Measurements from ENCODE around the gene GLUL. TPM values are rescaled to one million over a fixed set of nuclear protein-coding genes. Genes with fewer than 3 reads are reported as not detected.

Gene GLUL
- total and polyA plus RNA-seq, 2 donors from 2014 or later, result 90.6 to 533 TPM

DNA sequence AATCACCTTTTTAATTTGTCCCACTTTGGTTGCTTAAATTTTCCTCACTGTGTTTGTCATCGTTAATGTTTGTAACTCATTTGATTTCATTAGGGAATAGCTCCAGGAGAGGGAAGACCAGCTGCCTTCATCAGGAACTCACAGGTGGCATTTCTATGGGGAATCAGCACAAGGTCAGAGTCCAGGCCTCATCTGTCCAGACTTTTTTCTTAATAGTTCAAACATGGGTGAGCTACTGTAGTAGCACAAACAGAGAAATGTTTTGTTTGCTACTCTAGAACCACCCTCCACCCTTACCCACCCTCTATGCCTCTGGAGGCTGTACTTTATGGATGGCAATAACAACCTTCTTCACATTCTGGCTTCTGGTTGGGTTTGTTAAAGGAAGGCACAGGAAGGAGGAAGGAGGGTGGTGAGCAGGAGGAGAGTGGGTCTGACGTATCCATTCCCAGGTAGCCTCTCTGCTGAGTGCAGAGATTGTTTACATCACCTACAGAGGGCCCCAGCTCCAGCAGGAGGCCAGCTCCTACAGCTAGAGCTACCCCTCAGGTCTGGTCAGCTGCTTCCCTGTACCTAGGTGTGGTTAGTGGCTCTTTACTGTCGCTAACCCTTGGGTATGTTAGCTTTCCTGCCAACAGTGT is 17.0 kb upstream of the GLUL start:
- intact Hi-C loops (cut with DNase I), result loop anchor here (10.0 kb wide), 1 partner anchor 324 kb away; no protein-coding TSS in a partner anchor
- H3K4me1 ChIP-seq (ENCODE audit: control insufficient read depth in 2 of 3, insufficient read depth in 2 of 3, low read depth in 1 of 3, low read length in 3 of 3), result no peaks in the 10 kb centered on the region
- H3K27ac ChIP-seq (ENCODE audit: low read depth in 2 of 2, low read length in 2 of 2), result no peak overlapping the region
- TF ChIP-seq, protein P1, sequence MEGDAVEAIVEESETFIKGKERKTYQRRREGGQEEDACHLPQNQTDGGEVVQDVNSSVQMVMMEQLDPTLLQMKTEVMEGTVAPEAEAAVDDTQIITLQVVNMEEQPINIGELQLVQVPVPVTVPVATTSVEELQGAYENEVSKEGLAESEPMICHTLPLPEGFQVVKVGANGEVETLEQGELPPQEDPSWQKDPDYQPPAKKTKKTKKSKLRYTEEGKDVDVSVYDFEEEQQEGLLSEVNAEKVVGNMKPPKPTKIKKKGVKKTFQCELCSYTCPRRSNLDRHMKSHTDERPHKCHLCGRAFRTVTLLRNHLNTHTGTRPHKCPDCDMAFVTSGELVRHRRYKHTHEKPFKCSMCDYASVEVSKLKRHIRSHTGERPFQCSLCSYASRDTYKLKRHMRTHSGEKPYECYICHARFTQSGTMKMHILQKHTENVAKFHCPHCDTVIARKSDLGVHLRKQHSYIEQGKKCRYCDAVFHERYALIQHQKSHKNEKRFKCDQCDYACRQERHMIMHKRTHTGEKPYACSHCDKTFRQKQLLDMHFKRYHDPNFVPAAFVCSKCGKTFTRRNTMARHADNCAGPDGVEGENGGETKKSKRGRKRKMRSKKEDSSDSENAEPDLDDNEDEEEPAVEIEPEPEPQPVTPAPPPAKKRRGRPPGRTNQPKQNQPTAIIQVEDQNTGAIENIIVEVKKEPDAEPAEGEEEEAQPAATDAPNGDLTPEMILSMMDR (IDR thresholded peaks at IDR 0.05; ENCODE audit: borderline replicate concordance, extremely low read depth, insufficient read depth), result no peak
- no peaks in the 10 kb centered on the region for H3K27me3 ChIP-seq (ENCODE audit: control insufficient read depth, insufficient read depth, low read length)
- H3K4me3 ChIP-seq (ENCODE audit: low read length in 3 of 3), result no peak overlapping the region
- H3K9me3 ChIP-seq (ENCODE audit: control insufficient read depth in 2 of 3, insufficient read depth in 1 of 3, low read length in 3 of 3), result no peaks in the 10 kb centered on the region
- DNase-seq (no peak), FAIRE-seq (no peak)
- H3K36me3 ChIP-seq (ENCODE audit: control insufficient read depth in 2 of 3, insufficient read depth in 3 of 3, low read length in 3 of 3), result no peaks in the 10 kb centered on the region
- H3K9ac ChIP-seq (ENCODE audit: low read length in 3 of 3), result no peak overlapping the region

DNA sequence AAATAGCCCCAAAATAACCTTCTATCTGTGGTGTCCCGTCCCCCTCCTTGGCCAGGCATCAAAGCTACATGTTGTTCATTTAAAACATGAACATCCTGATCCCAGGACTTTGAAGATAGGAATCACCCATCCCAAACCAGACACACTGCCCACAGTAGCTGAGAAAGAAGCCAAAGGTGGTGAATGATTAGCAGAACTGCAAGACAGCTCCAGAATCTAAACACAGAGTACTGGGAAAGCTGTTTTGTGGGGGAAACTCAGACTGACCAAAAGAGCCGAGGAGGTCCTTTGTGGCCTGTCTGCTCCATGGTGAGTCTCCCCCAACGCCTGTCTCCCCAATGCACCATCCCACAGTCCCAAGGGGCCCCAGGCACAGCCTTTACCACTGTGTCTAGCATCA is 16.1 kb upstream of the GLUL start:
- no peak overlapping the region for H3K9ac ChIP-seq (ENCODE audit: low read length in 3 of 3)
- no peak for FAIRE-seq
- H3K4me1 ChIP-seq (ENCODE audit: control insufficient read depth in 2 of 3, insufficient read depth in 2 of 3, low read depth in 1 of 3, low read length in 3 of 3), result no peaks in the 10 kb centered on the region
- TF ChIP-seq, protein P1 (IDR thresholded peaks at IDR 0.05; ENCODE audit: borderline replicate concordance, extremely low read depth, insufficient read depth), result no peak
- no peaks in the 10 kb centered on the region for H3K27me3 ChIP-seq (ENCODE audit: control insufficient read depth, insufficient read depth, low read length)
- no peak overlapping the region for H3K27ac ChIP-seq (ENCODE audit: low read depth in 2 of 2, low read length in 2 of 2)
- no peaks in the 10 kb centered on the region for H3K36me3 ChIP-seq (ENCODE audit: control insufficient read depth in 2 of 3, insufficient read depth in 3 of 3, low read length in 3 of 3)
- no peak for DNase-seq
- intact Hi-C loops (cut with DNase I), result loop anchor here (10.0 kb wide), 1 partner anchor 323 kb away; no protein-coding TSS in a partner anchor
- no peak overlapping the region for H3K4me3 ChIP-seq (ENCODE audit: low read length in 3 of 3)
- H3K9me3 ChIP-seq (ENCODE audit: control insufficient read depth in 2 of 3, insufficient read depth in 1 of 3, low read length in 3 of 3), result no peaks in the 10 kb centered on the region

DNA sequence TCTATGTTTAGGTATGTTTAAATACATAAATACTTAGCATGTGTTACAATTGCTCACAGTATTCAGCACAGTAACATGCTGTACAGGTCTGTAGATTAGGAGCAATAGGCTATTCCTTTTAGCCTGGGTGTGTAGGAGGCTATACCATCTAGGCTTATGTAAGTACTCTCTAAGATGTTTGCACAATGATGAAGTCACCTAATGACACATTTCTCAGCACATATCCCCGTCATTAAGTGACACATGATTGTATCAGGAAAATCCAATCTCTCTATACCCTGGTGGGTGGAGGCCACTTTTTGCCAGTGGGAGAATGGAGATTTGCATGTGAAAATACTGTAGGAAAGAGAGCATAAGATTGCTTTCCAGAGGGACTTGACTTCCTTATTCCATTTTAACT is 14.4 kb upstream of the GLUL start:
- TF ChIP-seq, protein P1 (IDR thresholded peaks at IDR 0.05; ENCODE audit: borderline replicate concordance, extremely low read depth, insufficient read depth), result no peak
- H3K27me3 ChIP-seq (ENCODE audit: control insufficient read depth, insufficient read depth, low read length), result no peaks in the 10 kb centered on the region
- H3K4me3 ChIP-seq (ENCODE audit: low read length in 3 of 3), result no peak overlapping the region
- no peak overlapping the region for H3K9ac ChIP-seq (ENCODE audit: low read length in 3 of 3)
- intact Hi-C loops (cut with DNase I), result loop anchor here (10.0 kb wide), 1 partner anchor 321 kb away; no protein-coding TSS in a partner anchor
- H3K9me3 ChIP-seq (ENCODE audit: control insufficient read depth in 2 of 3, insufficient read depth in 1 of 3, low read length in 3 of 3), result no peaks in the 10 kb centered on the region
- H3K27ac ChIP-seq (ENCODE audit: low read depth in 2 of 2, low read length in 2 of 2), result no peak overlapping the region
- no peaks in the 10 kb centered on the region for H3K36me3 ChIP-seq (ENCODE audit: control insufficient read depth in 2 of 3, insufficient read depth in 3 of 3, low read length in 3 of 3)
- no peaks in the 10 kb centered on the region for H3K4me1 ChIP-seq (ENCODE audit: control insufficient read depth in 2 of 3, insufficient read depth in 2 of 3, low read depth in 1 of 3, low read length in 3 of 3)
- DNase-seq, result no peak
- no peak for FAIRE-seq
